Activated CD4-positive, CD25-positive, alpha-beta regulatory T cell (primary cell): ENCODE data around the gene DNAJC27.
A peak's percentile ranks its signal among the peaks of the same experiment; 100 is the strongest.

ENCODE experiments used
- DNase-seq, 4 experiments: peaks; one replicate each; lab custom pipeline; 2025; lab: John Stamatoyannopoulos, UW

Gene DNAJC27

GRCh38 chr2:24925815-24926214 lies 45.9 kb downstream of the DNAJC27 start:
- DNase-seq, result no peak

- DNase-seq, result no peak
Observed at GRCh38 chr2:24924732-24925131, 47.0 kb downstream of the DNAJC27 start.

DNA sequence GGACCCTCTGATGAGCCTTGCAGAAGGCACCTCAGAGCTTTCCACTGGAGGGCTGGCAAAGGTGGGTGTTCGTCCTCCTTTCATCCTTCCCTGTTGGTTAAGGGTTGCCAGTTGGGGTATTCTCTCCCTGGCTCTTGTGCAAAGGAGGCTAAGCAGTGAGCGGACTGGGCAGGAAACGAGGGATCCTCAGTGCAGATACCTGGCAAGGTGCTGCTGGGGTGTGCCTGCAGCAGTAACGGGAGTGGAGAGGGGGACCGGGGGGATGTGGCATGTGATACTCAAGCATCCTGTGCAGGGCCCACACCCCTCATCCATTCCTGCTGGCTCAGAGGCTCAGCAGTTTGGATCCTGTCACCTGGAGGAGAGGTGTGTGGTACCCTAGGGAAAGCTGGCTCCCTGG lies 47.5 kb downstream of the DNAJC27 start:
- DNase-seq, result no peak

GRCh38 chr2:24923106-24923505 lies 48.6 kb downstream of the DNAJC27 start:
- no peak for DNase-seq

DNA sequence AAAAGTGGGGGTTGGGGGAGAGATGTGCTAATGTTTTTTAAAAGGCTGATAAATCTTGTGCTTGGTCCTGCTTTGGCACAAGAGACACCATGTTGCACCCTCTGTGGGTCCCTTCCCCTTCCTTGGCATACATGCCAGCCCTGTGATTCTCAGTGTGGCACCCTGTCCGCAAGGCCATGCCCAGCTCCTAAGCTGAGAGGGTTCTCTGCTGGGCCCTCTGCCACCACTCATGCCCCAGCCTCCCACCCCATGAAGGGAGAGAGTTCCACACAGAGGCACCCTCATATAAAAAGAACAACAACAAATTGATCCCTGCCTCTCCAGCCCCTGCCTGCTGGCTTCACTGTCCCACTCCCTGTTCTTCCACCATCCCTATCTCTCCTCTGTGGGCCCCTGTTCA lies 49.2 kb downstream of the DNAJC27 start:
- DNase-seq, result no peak

DNA sequence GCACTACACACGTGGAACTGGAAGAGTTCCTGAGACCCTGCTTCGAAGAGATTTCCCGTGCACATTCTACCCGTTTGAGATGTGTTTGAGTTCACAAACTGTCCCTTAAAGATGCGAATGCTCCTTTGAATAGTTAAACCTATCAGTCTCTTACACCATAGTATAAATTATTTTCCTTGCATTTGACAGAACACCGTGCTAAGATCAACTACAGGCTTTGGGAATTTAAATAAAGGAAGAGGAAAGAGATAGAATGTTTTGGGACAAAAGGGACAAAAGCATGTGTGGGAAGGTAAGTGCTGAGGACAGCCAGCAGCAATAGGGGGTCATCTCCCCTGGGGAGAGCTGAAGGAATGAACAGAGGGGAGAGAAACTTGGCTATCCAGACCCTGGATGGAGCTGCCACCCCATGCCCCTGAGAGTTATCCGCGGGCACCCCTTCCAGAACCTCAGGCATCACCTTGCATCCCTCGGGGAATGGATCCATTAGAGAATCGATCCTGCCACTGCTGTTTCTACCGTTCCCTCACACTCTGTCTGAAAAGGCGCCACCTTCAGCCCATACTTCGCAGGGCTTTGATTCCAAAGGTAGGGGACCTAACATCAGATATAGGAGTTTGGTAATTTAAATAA lies 50.8 kb downstream of the DNAJC27 start:
- no peak for DNase-seq

DNA sequence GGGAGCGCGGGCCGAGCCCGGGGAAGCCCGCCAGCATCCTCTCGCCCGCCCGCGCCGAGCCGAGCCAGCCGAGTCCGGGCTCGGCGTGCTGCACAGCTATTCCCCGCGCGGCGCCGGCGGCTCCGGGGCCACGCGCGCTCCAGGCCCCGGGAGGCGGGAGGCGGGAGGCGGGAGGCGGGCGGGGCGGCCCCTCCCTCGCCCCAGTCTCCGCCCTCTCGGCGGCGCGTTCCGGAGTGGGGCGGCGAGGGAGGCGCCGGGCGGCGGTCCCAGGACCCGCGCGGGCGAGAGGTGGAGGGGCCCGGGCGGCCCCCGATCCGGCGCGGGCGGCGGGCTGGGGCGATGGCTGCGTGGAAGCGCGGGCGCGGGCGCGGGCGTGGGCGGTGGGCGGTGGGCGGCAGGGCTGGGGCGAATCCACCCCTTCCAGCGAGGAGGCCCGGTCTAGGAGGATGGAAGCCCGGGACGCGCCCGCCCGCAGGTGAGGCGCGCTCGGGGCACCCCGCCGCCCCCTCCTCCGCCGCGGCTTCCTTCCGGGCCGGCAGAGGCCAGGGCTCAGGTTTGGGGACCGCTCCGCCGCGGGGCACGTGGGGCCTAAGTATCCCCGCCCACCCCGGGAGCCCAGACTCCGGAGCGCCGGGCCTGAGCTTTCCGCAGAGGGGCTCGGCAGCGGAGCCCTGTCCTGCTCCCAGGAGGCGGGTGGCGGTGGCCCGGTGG lies 51.5 kb downstream of the DNAJC27 start, which contains the start of gene ADCY3:
Gene ADCY3, minus strand, starts transcription at position 140 of the 711 bp plus-strand sequence. CDS start 1,250 bp downstream, outside the sequence.
- DNase-seq, result peak; percentile 38 to 53 (median 42)

- no peak for DNase-seq
Observed at GRCh38 chr2:24919506-24920097, 52.2 kb downstream of the DNAJC27 start.

- no peak for DNase-seq
Observed at GRCh38 chr2:24919037-24919505, 52.7 kb downstream of the DNAJC27 start.

DNA sequence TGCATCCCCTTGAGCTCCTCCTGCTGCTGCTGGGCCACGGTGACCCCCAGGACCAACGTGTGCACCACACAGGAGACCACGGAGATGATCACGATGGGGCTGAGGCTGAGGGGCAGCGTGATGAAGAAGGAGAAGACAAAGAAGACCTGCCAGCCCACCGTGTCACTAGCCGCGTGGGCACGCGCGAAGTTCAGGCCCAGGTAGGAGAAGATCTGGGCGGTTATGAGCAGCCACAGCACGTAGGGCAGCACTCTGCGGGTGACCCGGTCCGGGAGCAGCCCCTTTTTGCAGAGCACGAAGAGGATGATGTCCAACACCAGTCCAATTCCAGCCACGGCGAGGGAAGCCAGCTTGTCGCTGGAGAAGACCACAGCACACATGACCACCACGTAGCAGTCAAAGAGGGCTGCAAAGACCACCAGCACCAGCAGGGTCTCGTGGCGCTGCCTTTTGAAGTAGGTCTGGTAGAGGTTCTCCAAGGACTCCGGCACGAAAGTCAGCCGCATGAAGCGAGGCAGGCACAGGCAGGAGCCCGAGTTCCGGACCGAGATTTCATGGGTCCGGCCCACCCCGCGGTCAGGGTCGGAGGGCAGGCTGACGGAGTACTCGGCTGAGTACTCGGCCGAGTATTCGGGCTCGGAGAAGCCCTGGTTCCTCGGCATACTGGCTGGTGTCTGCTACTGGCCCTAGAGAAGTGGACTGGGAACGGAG lies 53.3 kb downstream of the DNAJC27 start:
- DNase-seq, result no peak

DNA sequence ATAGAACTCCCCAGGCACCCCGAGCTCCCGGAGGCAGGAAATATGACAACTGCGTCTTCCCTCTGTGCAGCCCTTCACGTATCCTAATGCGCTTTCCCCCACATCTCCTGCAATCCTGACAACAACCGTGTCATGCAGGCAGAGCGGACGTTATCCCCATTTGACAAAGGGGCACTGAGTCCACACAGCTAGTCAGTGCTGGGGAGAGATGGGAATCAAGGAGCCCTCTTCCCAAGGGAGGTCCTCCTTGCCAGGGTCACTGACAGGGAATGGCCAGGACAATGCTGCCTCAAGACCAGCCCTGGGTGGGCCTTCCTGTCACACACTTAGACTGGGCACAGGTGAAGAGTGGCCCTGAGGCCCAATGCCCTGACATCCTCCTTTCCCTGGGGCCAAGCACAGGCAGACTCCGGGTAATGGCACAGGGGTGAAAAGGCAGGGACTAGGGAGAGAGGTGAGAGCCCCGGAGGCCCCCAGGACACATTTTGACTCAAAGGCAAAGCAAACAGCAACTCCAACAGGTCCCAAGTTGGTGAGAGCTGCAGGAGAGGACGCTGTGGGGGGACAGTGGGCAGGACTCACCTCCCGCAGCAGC lies 53.9 kb downstream of the DNAJC27 start:
- DNase-seq, result no peak

DNA sequence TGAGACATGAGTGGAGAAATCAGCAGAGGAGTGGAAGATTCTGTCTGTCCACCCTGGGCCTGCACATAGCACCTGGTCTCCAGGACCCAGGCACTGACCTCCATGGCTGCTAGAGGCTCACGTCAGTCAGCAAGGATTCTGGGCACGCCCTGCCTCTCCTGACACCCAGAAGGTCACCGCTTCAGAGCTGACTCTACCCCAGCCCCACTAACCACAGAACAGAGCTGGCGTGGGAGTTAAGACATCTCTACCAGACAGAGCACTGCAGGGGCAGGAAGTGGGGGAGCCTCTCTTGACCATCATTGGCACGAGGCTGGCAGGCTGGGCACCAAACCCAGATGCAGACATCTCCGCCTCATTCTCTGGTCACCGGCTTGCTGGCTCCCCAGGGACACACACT lies 54.7 kb downstream of the DNAJC27 start:
- no peak for DNase-seq

DNA sequence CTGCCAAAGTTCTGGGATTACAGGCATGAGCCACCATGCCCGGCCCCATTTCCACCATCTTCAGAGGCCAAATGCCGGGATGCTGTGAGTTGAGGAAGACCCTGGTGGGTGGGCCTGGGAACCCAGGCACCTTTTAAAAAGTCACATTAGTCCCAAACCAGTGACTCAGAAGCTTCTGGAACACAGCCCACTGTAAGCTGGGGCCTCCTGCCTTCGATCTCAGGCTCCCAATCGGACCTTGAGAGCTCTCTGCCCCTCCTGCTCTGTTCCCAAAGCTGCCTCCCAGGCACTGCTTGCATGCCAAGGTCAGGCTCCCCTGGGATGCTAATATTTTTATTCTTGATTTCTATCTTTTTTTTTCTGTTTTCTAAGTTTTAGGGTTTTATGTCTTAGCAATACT lies 56.0 kb downstream of the DNAJC27 start:
- DNase-seq, result no peak

DNA sequence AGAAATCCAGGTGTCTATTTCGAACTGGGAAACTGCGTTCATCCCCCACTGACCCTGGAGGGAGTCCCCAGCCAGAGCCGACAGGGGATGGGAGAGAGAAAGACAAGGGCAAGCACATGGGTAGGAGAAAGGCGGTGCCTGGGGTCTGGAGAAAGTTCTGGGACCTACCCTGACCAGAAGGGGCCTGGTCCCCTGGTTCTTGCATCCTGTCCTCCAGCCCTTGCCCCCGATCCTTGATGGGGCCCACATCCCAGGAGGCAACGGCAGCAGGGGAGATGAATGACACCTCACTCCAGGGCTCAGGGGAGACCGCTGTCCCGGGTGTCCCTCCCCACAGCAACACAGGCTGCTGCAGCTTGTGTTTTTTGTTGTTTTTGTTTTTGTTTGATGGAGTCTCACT lies 56.6 kb downstream of the DNAJC27 start:
- DNase-seq, result no peak

DNA sequence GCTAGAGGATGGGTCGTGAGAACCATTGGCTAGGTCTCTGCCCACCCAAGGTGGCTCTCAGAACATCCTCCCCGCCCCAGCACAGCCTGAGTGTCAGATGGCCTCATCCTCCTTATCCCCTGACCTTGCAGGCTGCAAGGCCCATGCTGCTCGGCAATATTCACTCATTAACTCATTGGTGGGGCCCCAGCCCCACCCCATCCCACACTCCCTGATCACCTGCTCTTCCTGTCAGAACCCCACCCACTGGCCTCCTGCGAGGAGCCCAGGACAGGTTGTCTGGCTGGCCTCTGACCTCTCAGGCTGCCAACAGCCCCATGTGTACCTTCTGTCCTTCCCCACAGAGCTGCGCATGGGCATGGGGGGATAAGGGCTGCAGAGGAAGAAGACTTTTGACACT lies 57.0 kb downstream of the DNAJC27 start:
- DNase-seq, result no peak

GRCh38 chr2:24913911-24914310 lies 57.8 kb downstream of the DNAJC27 start:
- no peak for DNase-seq

GRCh38 chr2:24912986-24913385 lies 58.8 kb downstream of the DNAJC27 start:
- no peak for DNase-seq

GRCh38 chr2:24912523-24912922 lies 59.2 kb downstream of the DNAJC27 start:
- no peak for DNase-seq

DNA sequence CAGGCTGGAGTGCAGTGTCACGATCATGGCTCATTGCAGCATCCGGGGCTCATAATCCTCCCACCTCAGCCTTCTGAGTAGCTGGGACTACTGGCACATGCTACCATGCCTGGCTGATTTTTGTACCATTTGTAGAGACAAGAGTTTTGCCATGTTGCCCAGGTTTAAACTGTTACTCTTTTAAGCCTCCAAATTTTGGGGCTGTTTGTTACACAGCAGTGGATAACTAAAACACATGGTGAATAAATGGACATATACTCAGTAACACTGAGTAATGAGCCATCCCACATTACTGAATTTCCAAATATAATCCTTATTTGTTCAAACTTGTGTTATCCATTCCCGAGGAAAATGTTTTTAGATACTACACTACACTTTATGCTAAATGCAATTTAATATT lies 61.5 kb downstream of the DNAJC27 start:
- no peak for DNase-seq

- no peak for DNase-seq
Observed at GRCh38 chr2:24909555-24910177, 62.1 kb downstream of the DNAJC27 start.

DNA sequence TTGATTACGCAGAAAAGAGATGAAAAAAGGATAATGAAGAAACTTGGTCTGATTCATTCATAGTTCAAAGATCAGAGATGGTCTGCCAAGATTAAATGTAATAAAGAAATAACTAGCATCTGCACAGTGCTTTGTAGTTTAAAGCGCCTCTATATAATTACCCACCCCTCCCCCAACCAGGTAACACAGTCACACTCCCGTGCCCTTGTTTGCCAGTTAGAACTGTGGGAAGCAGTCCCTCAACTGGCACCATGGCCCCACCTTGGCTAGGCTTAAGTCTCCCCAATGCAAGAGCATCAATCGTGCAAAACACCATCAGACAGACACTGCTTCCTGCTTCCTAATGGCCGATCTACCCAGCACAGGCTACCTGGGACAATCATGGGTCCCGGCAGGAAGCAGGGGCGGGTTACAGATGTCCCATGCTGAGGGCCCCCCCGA lies 63.3 kb downstream of the DNAJC27 start:
- DNase-seq, result no peak

GRCh38 chr2:24907116-24907515 lies 64.6 kb downstream of the DNAJC27 start:
- DNase-seq, result no peak
